MM.1S (cell line): ENCODE results near the gene CEACAM4.
A peak's percentile ranks its signal among the peaks of the same experiment; 100 is the strongest.

Experiments used
- DNase-seq: peaks from one replicate; pipeline ENCODE4 v3.0.0-alpha.2; 2015
- H2AFZ ChIP-seq: fragments of 300-600 bp; sonication (generic); 2 replicates; pipeline ENCODE4 v1.6.0; 2016; ENCODE audit warnings: antibody characterized with exemption, low read length
- H3F3A ChIP-seq: fragments of 300-600 bp; sonication (generic); 2 replicates; pipeline ENCODE4 v1.6.1; 2016; ENCODE audit warnings: mild to moderate bottlenecking, antibody characterized with exemption, low read length, moderate library complexity, mixed read lengths; ENCODE audit not compliant: insufficient read depth
- H3K27ac ChIP-seq: fragments of 300-600 bp; sonication (generic); 2 replicates; pipeline ENCODE4 v1.5.1; 2016; ENCODE audit warnings: mild to moderate bottlenecking, low read length
- H3K27me3 ChIP-seq: fragments of 300-600 bp; sonication (generic); replicated peaks from 2 replicates; pipeline ENCODE4 v1.6.0; 2016; ENCODE audit warnings: low read length; ENCODE audit not compliant: insufficient read depth
- H3K36me3 ChIP-seq: fragments of 300-600 bp; sonication (generic); replicated peaks from 2 replicates; pipeline ENCODE4 v1.6.1; 2016; ENCODE audit warnings: mild to moderate bottlenecking, low read length, mixed read lengths; ENCODE audit not compliant: insufficient read depth
- H3K4me1 ChIP-seq: fragments of 300-600 bp; sonication (generic); 2 replicates; pipeline ENCODE4 v1.6.1; 2016; ENCODE audit warnings: low read length, mixed read lengths
- H3K4me2 ChIP-seq: fragments of 300-600 bp; sonication (generic); 2 replicates; pipeline ENCODE4 v1.6.0; 2016; ENCODE audit warnings: low read depth, low read length
- H3K4me3 ChIP-seq: fragments of 300-600 bp; sonication (generic); 2 replicates; pipeline ENCODE4 v1.5.1; 2016; ENCODE audit warnings: low read length, mixed read lengths
- H3K79me2 ChIP-seq: fragments of 300-600 bp; sonication (generic); 2 replicates; pipeline ENCODE4 v1.6.1; 2016; ENCODE audit warnings: mixed run types, low read length, mixed read lengths
- H3K9ac ChIP-seq: fragments of 300-600 bp; sonication (generic); 2 replicates; pipeline ENCODE4 v1.6.1; 2016; ENCODE audit warnings: low read length, mixed read lengths
- H3K9me2 ChIP-seq: fragments of 300-600 bp; sonication (generic); replicated peaks from 2 replicates; pipeline ENCODE4 v1.6.1; 2016; ENCODE audit warnings: mild to moderate bottlenecking, low read length, mixed read lengths; ENCODE audit not compliant: insufficient read depth
- H3K9me3 ChIP-seq: fragments of 300-600 bp; sonication (generic); replicated peaks from 2 replicates; pipeline ENCODE4 v1.6.1; 2016; ENCODE audit warnings: mild to moderate bottlenecking, low read length, mixed read lengths; ENCODE audit not compliant: insufficient read depth
- H4K20me1 ChIP-seq: fragments of 300-600 bp; sonication (generic); 2 replicates; pipeline ENCODE4 v1.6.1; 2016; ENCODE audit warnings: mild to moderate bottlenecking, low read length, moderate library complexity, mixed read lengths; ENCODE audit not compliant: insufficient read depth
- CTCF ChIP-seq: fragments of 300-600 bp; sonication (generic); IDR thresholded peaks from 2 replicates; pipeline ENCODE4 v1.5.1; 2016; ENCODE audit warnings: antibody characterized with exemption, low read length, mixed read lengths
- EZH2 ChIP-seq: fragments of 300-600 bp; sonication (generic); optimal IDR thresholded peaks from 2 replicates; pipeline ENCODE3; 2017; ENCODE audit warnings: low read depth, mild to moderate bottlenecking, antibody characterized with exemption, low read length, mixed read lengths
- EZH2phosphoT487 ChIP-seq: fragments of 300-600 bp; sonication (generic); IDR thresholded peaks from 2 replicates; pipeline ENCODE4 v1.6.1; 2018; ENCODE audit warnings: antibody characterized with exemption, low read length

The CEACAM4 gene

GRCh38 chr19:41575998-41576397, 50.9 kb downstream of the CEACAM4 start, which contains the start of gene CEACAM21:
CEACAM21 (plus strand) TSS chr19:41576166; CDS start chr19:41576275, 109 bp downstream.
- H3K9ac ChIP-seq = peak within 1 kb of the TSS; percentile 25; the same call in 1 of the 2 replicates

GRCh38 chr19:41570639-41571112, 56.2 kb downstream of the CEACAM4 start:
- no peak overlapping the region for H3K9ac ChIP-seq
- no peak overlapping the region for H2AFZ ChIP-seq
- TF ChIP-seq EZH2phosphoT487 = no peak
- TF ChIP-seq CTCF = peak; percentile 88
- no peak for TF ChIP-seq EZH2
- peaks cover 42% of the 10 kb centered on the region for H3K79me2 ChIP-seq
- H3K27me3 ChIP-seq = no peaks in the 10 kb centered on the region
- H3K27ac ChIP-seq = no peak overlapping the region
- no peaks in the 10 kb centered on the region; the same call in 1 of the 2 replicates for H4K20me1 ChIP-seq
- no peaks in the 10 kb centered on the region for H3K9me2 ChIP-seq
- H3K9me3 ChIP-seq = no peaks in the 10 kb centered on the region
- peak; percentile 77 for DNase-seq
- H3K4me3 ChIP-seq = no peak overlapping the region
- no peaks in the 10 kb centered on the region for H3K4me1 ChIP-seq
- peaks cover 6% of the 10 kb centered on the region; the same call in 1 of the 2 replicates for H3F3A ChIP-seq
- H3K4me2 ChIP-seq = no peak overlapping the region
- H3K36me3 ChIP-seq = no peaks in the 10 kb centered on the region; the same call in 1 of the 2 replicates

More at GRCh38 chr19:41575998-41576397, 50.9 kb downstream of the CEACAM4 start, which contains the start of gene CEACAM21:
- Histone ChIP-seq H3F3A (no peaks in the 10 kb centered on the region; the same call in 1 of the 2 replicates), H3K9me3 (no peaks in the 10 kb centered on the region), H2AFZ (peak within 1 kb of the TSS; percentile 79), H3K4me2 (peak within 1 kb of the TSS; percentile 74), H3K27me3 (no peaks in the 10 kb centered on the region), H3K4me1 (peaks cover 6% of the 10 kb centered on the region; the same call in 1 of the 2 replicates), H4K20me1 (no peaks in the 10 kb centered on the region), H3K27ac (no peak within 1 kb of the TSS), H3K9me2 (no peaks in the 10 kb centered on the region), H3K36me3 (peaks cover 11% of the 10 kb centered on the region; the same call in 1 of the 2 replicates), H3K4me3 (peak within 1 kb of the TSS; percentile 42), H3K79me2 (peaks cover 8% of the 10 kb centered on the region; the same call in 1 of the 2 replicates)
- TF ChIP-seq EZH2 (no peak), EZH2phosphoT487 (no peak), CTCF (no peak)
- DNase-seq = peak; percentile 48

DNA sequence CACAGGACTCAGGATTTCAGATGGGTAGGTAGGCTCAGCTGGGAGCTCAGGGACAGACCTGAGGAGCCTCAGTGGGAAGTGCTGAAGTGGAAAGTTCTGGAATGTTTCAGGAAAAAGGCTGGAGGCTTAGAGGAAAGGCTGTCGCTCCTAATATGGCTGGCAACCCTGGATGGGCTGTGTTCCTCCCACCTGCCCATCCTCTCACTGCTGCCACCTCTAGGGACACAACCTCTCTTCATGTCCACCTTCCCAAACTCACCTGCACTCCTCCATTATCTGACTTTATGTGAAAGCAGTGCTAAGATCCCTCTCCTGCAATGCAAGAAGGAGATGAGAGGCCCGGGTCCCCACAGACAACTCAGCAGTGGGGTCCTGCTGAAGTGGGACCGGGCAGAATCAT, 56.7 kb downstream of the CEACAM4 start:
- Histone ChIP-seq H3K79me2 (peaks cover 44% of the 10 kb centered on the region), H3K4me2 (no peak overlapping the region), H3K9ac (no peak overlapping the region), H3K36me3 (no peaks in the 10 kb centered on the region; the same call in 1 of the 2 replicates), H3K27me3 (no peaks in the 10 kb centered on the region), H3K9me3 (no peaks in the 10 kb centered on the region), H3F3A (peaks cover 6% of the 10 kb centered on the region; the same call in 1 of the 2 replicates), H4K20me1 (no peaks in the 10 kb centered on the region; the same call in 1 of the 2 replicates), H3K27ac (no peak overlapping the region), H2AFZ (no peak overlapping the region), H3K9me2 (no peaks in the 10 kb centered on the region), H3K4me3 (no peak overlapping the region), H3K4me1 (no peaks in the 10 kb centered on the region)
- DNase-seq = no peak
- TF ChIP-seq EZH2 (no peak), EZH2phosphoT487 (no peak), CTCF (no peak)
